ENCODE results near the gene ZNF225.

GRCh38 chr19:44151491-44151890 is 38.3 kb downstream of the ZNF225 start:
- TF ChIP-seq EZH2 (IDR thresholded peaks at IDR 0.05; ENCODE audit: borderline replicate concordance, low read depth, low read length, poor library complexity, severe bottlenecking), result no peak
- TF ChIP-seq CTCF (conservative IDR thresholded peaks at IDR 0.05; ENCODE audit: low read depth, low read length), result no peak

Measured in A673 (cell line).